PC-9 (cell line): Measurements from ENCODE around the gene ATP11A.

Experiments
- CTCF ChIP-seq: fragments of 200-600 bp; sonication (generic); conservative IDR thresholded peaks from 2 replicates; pipeline ENCODE4 v1.6.1; 2017; ENCODE audit warnings: mixed run types, antibody characterized with exemption, mild to moderate bottlenecking, moderate library complexity
- EZH2 ChIP-seq: fragments of 200-600 bp; sonication (generic); IDR thresholded peaks from 2 replicates; pipeline ENCODE4 v1.8.0; 2017; ENCODE audit warnings: antibody characterized with exemption, low read depth

GRCh38 chr13:112702341-112702985, 12.6 kb downstream of the ATP11A start:
- TF ChIP-seq CTCF (no peak), EZH2 (no peak)
